ENCODE data around the gene CDH18. TPM values are rescaled to one million over a fixed set of nuclear protein-coding genes. Genes with fewer than 3 reads are reported as not detected.

Gene CDH18
- total RNA-seq, 1 donor from 2014 or later: not detected

DNA sequence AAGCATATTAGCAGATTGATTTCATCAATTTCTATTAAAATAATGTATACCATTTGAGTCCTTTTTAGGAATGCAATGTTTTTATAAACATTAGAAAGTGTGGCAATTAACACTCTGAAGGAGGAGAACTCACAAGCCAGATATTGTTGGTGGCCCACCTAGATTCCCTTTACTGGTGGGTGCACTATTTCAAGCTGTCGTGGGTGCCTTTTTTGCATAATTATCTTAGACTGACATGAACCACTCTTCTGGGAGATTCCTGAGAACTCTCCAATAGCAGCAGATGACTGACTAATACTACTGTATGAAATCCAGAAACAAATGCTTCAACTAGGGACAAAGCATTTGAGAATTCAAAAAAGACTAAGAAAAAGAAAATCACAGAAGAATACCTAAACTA, 526.0 kb downstream of the CDH18 start:
- intact Hi-C loops (cut with DNase I): no loop called here
- H3K4me1 ChIP-seq: no peaks in the 10 kb centered on the region

GRCh38 chr5:19424506-19424905, 563.5 kb downstream of the CDH18 start:
- no peaks in the 10 kb centered on the region for H3K36me3 ChIP-seq
- DNase-seq (ENCODE audit: low spot score in 2 of 2): no peak
- H3K4me1 ChIP-seq: no peaks in the 10 kb centered on the region
- H3K4me3 ChIP-seq: no peak overlapping the region
- no peak for TF ChIP-seq CTCF (IDR thresholded peaks at IDR 0.05)
- no peaks in the 10 kb centered on the region for H3K9me3 ChIP-seq
- no peaks in the 10 kb centered on the region for H3K27me3 ChIP-seq
- intact Hi-C loops (cut with DNase I): no loop called here
- H3K27ac ChIP-seq: no peak overlapping the region

More for the DNA sequence above, 526.0 kb downstream of the CDH18 start:
- Histone ChIP-seq H3K9me3 (no peaks in the 10 kb centered on the region), H3K27ac (no peak overlapping the region), H3K27me3 (no peaks in the 10 kb centered on the region), H3K4me3 (no peak overlapping the region), H3K36me3 (no peaks in the 10 kb centered on the region)
- TF ChIP-seq CTCF (IDR thresholded peaks at IDR 0.05): no peak
- no peak for DNase-seq (ENCODE audit: low spot score in 2 of 2)
